RWPE2 (cell line): ENCODE results near the gene MRC2.

Source experiments
- ATAC-seq: fragments of 200-7000 bp; cut with Tn5 transposase; 3 replicates; pipeline ENCODE4 v1.9.1; 2021; ENCODE audit warnings: low read depth
- DNase-seq: peaks from one replicate; pipeline ENCODE4 v3.0.0-alpha.2; 2020; ENCODE audit warnings: low spot score
- H3K27ac ChIP-seq: fragments of 450-650 bp; 2 replicates; pipeline ENCODE4 v1.5.1; 2017; ENCODE audit warnings: mild to moderate bottlenecking; ENCODE audit not compliant: poor library complexity, severe bottlenecking
- H3K27me3 ChIP-seq: fragments of 250-450 bp; sonication (Bioruptor Pico); 2 replicates; pipeline ENCODE4 v1.5.1; 2021; ENCODE audit warnings: mild to moderate bottlenecking, moderate library complexity; ENCODE audit not compliant: insufficient read depth, poor library complexity, severe bottlenecking
- H3K36me3 ChIP-seq: fragments of 250-450 bp; sonication (Bioruptor Pico); 2 replicates; pipeline ENCODE4 v1.5.1; 2020; ENCODE audit warnings: low read depth, mild to moderate bottlenecking, moderate library complexity
- H3K4me1 ChIP-seq: fragments of 250-450 bp; sonication (Bioruptor Pico); 2 replicates; pipeline ENCODE4 v1.5.1; 2021; ENCODE audit warnings: mild to moderate bottlenecking, moderate library complexity; ENCODE audit not compliant: insufficient read depth, poor library complexity, severe bottlenecking
- H3K4me3 ChIP-seq: fragments of 250-450 bp; sonication (Bioruptor Pico); 2 replicates; pipeline ENCODE4 v1.5.1; 2021; ENCODE audit warnings: mild to moderate bottlenecking, moderate library complexity; ENCODE audit not compliant: severe bottlenecking
- H3K9me3 ChIP-seq: fragments of 250-450 bp; sonication (Bioruptor Pico); 2 replicates; pipeline ENCODE4 v1.5.1; 2021; ENCODE audit warnings: mild to moderate bottlenecking, moderate library complexity; ENCODE audit not compliant: severe bottlenecking
- CTCF ChIP-seq: fragments of 450-650 bp; IDR thresholded peaks from one replicate; pipeline ENCODE4 v1.5.1; 2017; ENCODE audit warnings: mild to moderate bottlenecking, moderate library complexity; ENCODE audit not compliant: poor library complexity, severe bottlenecking

Gene MRC2

GRCh38 chr17:62661337-62661736, 33.9 kb downstream of the MRC2 start:
- peaks cover 2% of the 10 kb centered on the region for H3K9me3 ChIP-seq
- no peaks in the 10 kb centered on the region for H3K27me3 ChIP-seq
- TF ChIP-seq CTCF = no peak
- H3K4me3 ChIP-seq = no peak overlapping the region
- H3K4me1 ChIP-seq = no peaks in the 10 kb centered on the region
- DNase-seq (no peak), ATAC-seq (no peak)
- H3K36me3 ChIP-seq = 0 out of 2 replicates have a peak, but pooled peaks cover 3% of the 10 kb centered on the region
- H3K27ac ChIP-seq = no peak overlapping the region

GRCh38 chr17:62662855-62663254, 35.4 kb downstream of the MRC2 start:
- ATAC-seq = no peak
- peaks cover under 1% of the 10 kb centered on the region for H3K4me1 ChIP-seq
- TF ChIP-seq CTCF = no peak
- no peak overlapping the region for H3K27ac ChIP-seq
- no peak for DNase-seq
- H3K4me3 ChIP-seq = no peak overlapping the region
- peaks cover 2% of the 10 kb centered on the region for H3K9me3 ChIP-seq
- 0 out of 2 replicates have a peak, but pooled peaks cover 3% of the 10 kb centered on the region for H3K36me3 ChIP-seq
- H3K27me3 ChIP-seq = no peaks in the 10 kb centered on the region

GRCh38 chr17:62663304-62663703, 35.8 kb downstream of the MRC2 start:
- Histone ChIP-seq H3K27ac (no peak overlapping the region), H3K9me3 (peaks cover 2% of the 10 kb centered on the region), H3K27me3 (no peaks in the 10 kb centered on the region), H3K36me3 (0 out of 2 replicates have a peak, but pooled peaks cover 3% of the 10 kb centered on the region), H3K4me1 (peaks cover 5% of the 10 kb centered on the region), H3K4me3 (no peak overlapping the region)
- no peak for ATAC-seq
- TF ChIP-seq CTCF = no peak
- no peak for DNase-seq

- H3K4me1 ChIP-seq = peaks cover 15% of the 10 kb centered on the region
- H3K4me3 ChIP-seq = no peak overlapping the region
- no peak overlapping the region for H3K27ac ChIP-seq
- TF ChIP-seq CTCF = no peak
- 0 out of 2 replicates have a peak, but pooled peaks cover 3% of the 10 kb centered on the region for H3K36me3 ChIP-seq
- H3K9me3 ChIP-seq = peaks cover 2% of the 10 kb centered on the region
- H3K27me3 ChIP-seq = no peaks in the 10 kb centered on the region
- no peak for ATAC-seq
- DNase-seq = no peak
Measured at GRCh38 chr17:62664336-62665120, 37.1 kb downstream of the MRC2 start.

- Histone ChIP-seq H3K27ac (no peak overlapping the region), H3K36me3 (0 out of 2 replicates have a peak, but pooled peaks cover 3% of the 10 kb centered on the region), H3K4me3 (no peak overlapping the region), H3K9me3 (peaks cover 2% of the 10 kb centered on the region), H3K4me1 (peaks cover 26% of the 10 kb centered on the region), H3K27me3 (no peaks in the 10 kb centered on the region)
- no peak for ATAC-seq
- DNase-seq = no peak
- TF ChIP-seq CTCF = no peak
Measured at GRCh38 chr17:62665599-62665998, 38.1 kb downstream of the MRC2 start.
